Activated CD4-positive, alpha-beta T cell treated with anti-CD3 and anti-CD28 coated beads, Interleukin-2, amount 10 ng/mL, durations not matched to agents 7 days and 5 days (primary cell): ENCODE results near the gene MEIOC. TPM values are rescaled to one million over a fixed set of nuclear protein-coding genes. Genes with fewer than 3 reads are reported as not detected.
"Not testable (repeated sequence)": the region's sequence is repeated elsewhere in the genome, so short reads cannot be mapped to it uniquely, and the experiment has no call there.

ENCODE experiments used
- CTCF ChIA-PET: fragments of 350-600 bp; sonication (Branson Sonifier 250); formaldehyde crosslinking; loops from one replicate; lab custom pipeline; 2021; ENCODE audit warnings: antibody characterized with exemption; lab: Charles Lee
- POLR2A ChIA-PET: fragments of 350-600 bp; sonication (Branson Sonifier 250); formaldehyde crosslinking; loops from one replicate; lab custom pipeline; 2021; ENCODE audit warnings: antibody characterized with exemption; lab: Charles Lee
- DNase-seq: peaks from one replicate; pipeline ENCODE4 v3.0.0-alpha.2; 2020
- H3K27ac Mint-ChIP-seq: one replicate; pipeline ENCODE4 v1.8.0; 2021; ENCODE audit warnings: mild to moderate bottlenecking, moderate library complexity, mixed read lengths
- H3K27me3 Mint-ChIP-seq: one replicate; pipeline ENCODE4 v1.8.0; 2021; ENCODE audit warnings: mixed read lengths
- H3K36me3 Mint-ChIP-seq: one replicate; pipeline ENCODE4 v1.8.0; 2021; ENCODE audit warnings: low read depth, mixed read lengths
- H3K4me1 Mint-ChIP-seq: one replicate; pipeline ENCODE4 v1.8.0; 2021; ENCODE audit warnings: mixed read lengths
- H3K4me3 Mint-ChIP-seq: one replicate; pipeline ENCODE4 v1.8.0; 2021; ENCODE audit warnings: mild to moderate bottlenecking, moderate library complexity, mixed read lengths
- H3K9me3 Mint-ChIP-seq: one replicate; pipeline ENCODE4 v1.8.0; 2021; ENCODE audit warnings: mixed read lengths
- total RNA-seq, 2 experiments: library from RNA; stranded (reverse); gene quantifications; one replicate each; pipeline ENCODE4 v1.2.3, GENCODE V29; 2021

MEIOC gene
- total RNA-seq, 2 experiments from 2014 or later = 0.22 to 0.46 TPM

DNA sequence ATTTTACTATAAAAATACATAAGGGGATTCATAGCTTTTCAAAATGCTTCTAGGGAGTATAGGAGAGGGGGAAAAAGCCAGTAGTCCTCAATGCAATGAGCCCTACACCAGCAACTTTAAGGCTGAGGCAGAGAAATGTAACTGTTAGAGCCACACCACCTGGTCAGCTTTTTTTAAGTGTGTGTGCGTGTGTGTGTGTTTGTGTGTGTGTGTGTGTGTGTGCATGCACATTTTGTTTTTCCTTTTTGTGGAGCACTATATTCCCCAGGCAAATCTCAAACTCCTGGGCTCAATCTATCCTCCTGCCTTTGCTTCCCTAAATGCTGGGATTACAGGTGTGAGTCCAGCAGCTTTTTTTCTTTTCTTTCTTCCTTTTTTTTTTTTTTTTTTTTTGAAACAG is 2.3 kb upstream of the MEIOC start:
- DNase-seq = no peak

DNA sequence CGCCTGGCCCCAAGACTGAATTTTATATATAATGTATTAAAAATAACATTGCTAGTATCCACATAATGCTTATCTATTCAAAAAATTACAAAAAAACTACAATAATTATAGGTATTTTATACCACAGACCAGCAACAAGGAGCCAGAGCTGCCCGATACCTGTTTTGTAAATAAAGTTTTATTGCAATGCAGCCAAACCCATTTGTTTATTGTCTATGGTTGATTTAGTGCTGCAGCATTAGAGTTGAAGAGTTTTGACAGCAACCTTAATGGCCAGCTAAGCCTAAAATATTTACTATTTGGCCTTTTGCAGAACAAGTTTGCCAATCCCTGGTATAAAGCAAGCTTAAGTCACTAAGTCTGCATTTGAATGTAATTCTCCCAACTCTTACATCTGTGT is 5.6 kb downstream of the MEIOC start:
- no peaks in the 10 kb centered on the region for H3K9me3 Mint-ChIP-seq
- no peak overlapping the region for H3K27ac Mint-ChIP-seq
- ChIA-PET CTCF (no interaction called here), POLR2A (no interaction called here)
- H3K36me3 Mint-ChIP-seq = no peaks in the 10 kb centered on the region
- H3K4me3 Mint-ChIP-seq = no peak overlapping the region
- peaks cover 3% of the 10 kb centered on the region for H3K4me1 Mint-ChIP-seq
- H3K27me3 Mint-ChIP-seq = peaks cover 26% of the 10 kb centered on the region
- DNase-seq = no peak

More for the DNA sequence above, 2.3 kb upstream of the MEIOC start:
- Mint-ChIP-seq H3K36me3 (no peaks in the 10 kb centered on the region), H3K4me1 (peaks cover 8% of the 10 kb centered on the region), H3K27ac (no peak overlapping the region), H3K27me3 (peaks cover 36% of the 10 kb centered on the region), H3K4me3 (no peak overlapping the region), H3K9me3 (no peaks in the 10 kb centered on the region)
- CTCF ChIA-PET = no interaction called here
- POLR2A ChIA-PET = interaction anchor here (0.8 kb wide), 1 partner anchor 13 kb away, joined by 5 read pairs; no protein-coding TSS in a partner anchor

DNA sequence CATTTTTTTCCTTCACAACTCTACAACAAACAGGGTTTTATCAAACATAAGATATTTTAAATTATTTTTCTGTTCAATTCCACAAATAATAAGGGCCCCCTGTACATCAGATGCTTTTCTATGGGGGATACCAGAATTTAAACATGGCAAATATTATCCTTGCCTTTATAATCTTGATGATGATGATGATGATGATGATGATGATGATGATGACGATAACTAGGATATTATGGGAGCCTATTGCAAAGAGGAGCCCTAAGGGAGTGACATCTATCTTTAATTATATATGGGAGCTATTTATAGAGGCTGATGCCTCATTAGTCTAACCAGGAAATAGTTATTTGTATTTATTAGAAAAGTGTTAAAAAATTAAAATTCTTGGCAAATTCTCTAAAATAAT is 6.8 kb downstream of the MEIOC start:
- no peaks in the 10 kb centered on the region for H3K36me3 Mint-ChIP-seq
- CTCF ChIA-PET = interaction anchor here (0.5 kb wide), 1 partner anchor 1393 kb away, joined by 4 read pairs; no protein-coding TSS in a partner anchor
- no peak overlapping the region for H3K4me3 Mint-ChIP-seq
- DNase-seq = no peak
- H3K27me3 Mint-ChIP-seq = peaks cover 23% of the 10 kb centered on the region
- no peak overlapping the region for H3K27ac Mint-ChIP-seq
- POLR2A ChIA-PET = no interaction called here
- H3K9me3 Mint-ChIP-seq = no peaks in the 10 kb centered on the region
- H3K4me1 Mint-ChIP-seq = no peaks in the 10 kb centered on the region

DNA sequence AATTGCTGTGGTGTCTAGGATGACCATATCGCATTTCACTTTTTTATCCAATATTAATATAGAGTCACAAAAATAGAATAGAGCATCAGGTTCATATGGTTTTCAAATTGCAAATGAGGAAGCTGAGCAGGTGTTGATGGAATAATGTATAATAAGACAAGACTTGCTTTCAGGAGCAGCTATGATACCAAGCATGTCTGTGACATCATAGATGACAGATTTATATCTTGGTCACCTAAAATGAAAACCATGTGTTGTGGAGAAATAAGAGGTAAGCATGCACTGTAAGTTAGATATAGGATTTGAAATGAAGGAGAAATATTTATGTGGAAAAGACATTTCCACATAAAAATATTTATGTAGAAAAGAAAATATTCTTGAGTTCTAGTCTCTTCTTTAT is 8.6 kb downstream of the MEIOC start:
- Mint-ChIP-seq H3K27ac (no peak overlapping the region), H3K4me1 (no peaks in the 10 kb centered on the region), H3K27me3 (peaks cover 19% of the 10 kb centered on the region), H3K4me3 (no peak overlapping the region), H3K9me3 (no peaks in the 10 kb centered on the region), H3K36me3 (no peaks in the 10 kb centered on the region)
- no peak for DNase-seq
- ChIA-PET CTCF (no interaction called here), POLR2A (no interaction called here)

DNA sequence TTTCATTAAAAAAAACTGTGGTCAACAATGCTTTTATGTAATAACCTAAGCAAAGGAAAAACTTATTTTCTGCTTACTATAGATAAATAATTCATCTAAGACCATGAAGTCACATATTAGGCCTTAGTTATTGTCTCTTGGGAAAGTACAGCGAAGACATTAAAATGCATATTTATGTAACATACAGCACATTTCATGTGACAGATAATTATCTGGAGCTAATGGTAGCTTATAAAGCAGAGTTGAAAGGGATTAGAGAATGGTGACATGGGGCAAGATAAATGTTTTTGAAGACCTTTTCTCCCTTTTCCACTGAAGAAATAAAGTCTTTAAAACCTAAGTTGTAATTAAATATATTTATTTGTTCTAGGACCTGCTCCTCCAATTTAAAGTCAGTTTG is 9.7 kb downstream of the MEIOC start:
- Mint-ChIP-seq H3K4me1 (no peaks in the 10 kb centered on the region), H3K27ac (no peak overlapping the region), H3K9me3 (no peaks in the 10 kb centered on the region), H3K4me3 (no peak overlapping the region), H3K27me3 (peaks cover 19% of the 10 kb centered on the region), H3K36me3 (no peaks in the 10 kb centered on the region)
- DNase-seq = no peak
- POLR2A ChIA-PET = no interaction called here
- CTCF ChIA-PET = interaction anchor here (1.1 kb wide), 1 partner anchor 46 kb away, joined by 4 read pairs; no protein-coding TSS in a partner anchor

DNA sequence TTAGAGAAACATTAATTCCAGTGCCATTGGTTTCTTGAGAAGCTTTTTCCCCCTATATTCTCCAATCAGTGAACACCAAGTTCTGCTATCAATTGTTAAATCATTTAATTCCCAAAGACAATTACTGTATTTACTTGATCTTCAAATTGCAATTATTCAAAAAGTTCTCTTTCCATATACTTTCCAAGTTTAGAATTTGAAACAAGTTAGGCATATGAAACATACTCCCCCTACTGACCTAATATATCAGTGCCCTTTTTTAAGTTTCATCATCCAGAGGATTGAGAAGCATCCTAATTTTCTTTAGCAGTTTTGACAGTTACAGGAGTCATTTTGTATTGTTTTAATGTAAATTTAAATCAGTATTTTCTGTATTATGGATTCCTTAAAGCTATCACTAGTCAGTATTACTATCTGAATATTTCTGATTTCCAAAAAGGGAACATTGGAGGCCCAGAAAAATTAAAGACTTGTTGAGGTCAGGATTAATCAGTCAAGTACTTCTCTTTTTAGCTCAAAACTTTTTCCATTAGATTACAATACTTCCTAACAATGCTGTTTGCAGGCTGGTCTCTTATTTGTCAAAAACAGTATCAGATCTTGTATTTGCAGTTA is 16.3 kb downstream of the MEIOC start:
- no peaks in the 10 kb centered on the region for H3K36me3 Mint-ChIP-seq
- POLR2A ChIA-PET = no interaction called here
- CTCF ChIA-PET = no interaction called here
- no peaks in the 10 kb centered on the region for H3K4me1 Mint-ChIP-seq
- no peaks in the 10 kb centered on the region for H3K9me3 Mint-ChIP-seq
- H3K27me3 Mint-ChIP-seq = no peaks in the 10 kb centered on the region
- no peak overlapping the region for H3K4me3 Mint-ChIP-seq
- no peak for DNase-seq
- H3K27ac Mint-ChIP-seq = no peak overlapping the region

DNA sequence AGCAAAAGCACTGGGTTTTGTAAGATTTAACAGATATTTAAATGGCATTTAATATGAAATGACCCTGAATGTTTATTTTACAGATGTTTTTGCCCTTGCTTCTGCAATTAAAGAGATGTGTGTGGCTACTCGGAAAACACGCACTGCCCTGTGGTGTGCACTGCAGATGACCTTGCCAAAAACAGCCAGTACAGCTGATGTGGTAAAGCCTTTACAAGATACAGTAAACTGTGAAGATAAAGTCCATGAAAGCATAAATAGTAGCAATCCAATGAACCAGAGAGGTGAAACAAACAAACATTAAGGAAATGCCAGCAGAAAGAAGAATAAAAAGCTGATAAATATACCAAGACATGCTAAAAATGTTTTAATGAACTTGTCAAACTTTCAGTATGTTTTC is 17.6 kb downstream of the MEIOC start:
- no peaks in the 10 kb centered on the region for H3K9me3 Mint-ChIP-seq
- POLR2A ChIA-PET = no interaction called here
- no peak overlapping the region for H3K4me3 Mint-ChIP-seq
- no peaks in the 10 kb centered on the region for H3K27me3 Mint-ChIP-seq
- H3K4me1 Mint-ChIP-seq = no peaks in the 10 kb centered on the region
- H3K36me3 Mint-ChIP-seq = peaks cover 6% of the 10 kb centered on the region
- DNase-seq = no peak
- no peak overlapping the region for H3K27ac Mint-ChIP-seq
- CTCF ChIA-PET = no interaction called here

DNA sequence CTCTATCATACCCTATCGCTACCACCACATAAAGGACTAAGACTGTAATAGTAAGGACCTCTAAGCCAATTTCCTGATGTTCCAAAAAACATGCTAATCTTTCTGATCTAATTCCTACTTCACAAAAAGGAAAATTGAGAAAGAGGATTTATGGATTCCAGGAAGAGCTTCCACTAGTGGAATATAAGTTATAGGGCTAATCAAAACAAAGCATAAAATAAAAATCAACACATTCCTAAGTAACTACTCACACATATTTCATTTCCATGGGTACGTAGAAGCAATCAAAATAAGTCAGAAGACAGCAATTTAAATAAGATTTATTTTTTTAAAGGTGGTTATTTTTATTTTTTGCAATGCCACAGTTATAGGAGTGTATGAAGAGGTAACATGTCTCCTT is 20.9 kb downstream of the MEIOC start:
- CTCF ChIA-PET = no interaction called here
- no peak for DNase-seq
- POLR2A ChIA-PET = no interaction called here
- Mint-ChIP-seq H3K27ac (no peak overlapping the region), H3K27me3 (no peaks in the 10 kb centered on the region), H3K36me3 (peaks cover 20% of the 10 kb centered on the region), H3K4me1 (no peaks in the 10 kb centered on the region), H3K9me3 (no peaks in the 10 kb centered on the region), H3K4me3 (no peak overlapping the region)

DNA sequence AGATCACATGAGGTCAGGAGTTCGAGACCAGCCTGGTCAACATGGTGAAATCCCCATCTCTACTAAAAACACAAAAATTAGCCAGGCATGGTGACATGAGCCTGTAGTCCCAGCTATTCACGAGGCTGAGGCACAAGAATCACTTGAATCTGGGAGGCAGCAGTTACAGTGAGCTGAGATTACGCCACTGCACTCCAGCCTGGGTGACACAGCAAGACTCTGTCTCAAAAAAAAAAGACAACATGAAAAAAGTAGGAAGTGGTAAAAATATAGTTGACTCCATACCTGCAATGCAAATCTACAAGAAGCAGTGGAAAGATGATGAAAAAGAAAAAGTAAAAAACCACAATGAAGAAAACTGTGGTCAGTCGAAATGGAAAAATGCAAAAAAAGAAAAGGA is 27.0 kb downstream of the MEIOC start:
- H3K4me3 Mint-ChIP-seq, CTCF ChIA-PET, H3K27me3 Mint-ChIP-seq, DNase-seq, H3K9me3 Mint-ChIP-seq, H3K27ac Mint-ChIP-seq: not testable (repeated sequence)
- H3K36me3 Mint-ChIP-seq = peaks cover 31% of the 10 kb centered on the region
- POLR2A ChIA-PET = interaction anchor here (0.6 to 0.7 kb wide), 2 partner anchors 126 to 373 kb away, joined by 4 to 7 read pairs; partner anchors contain the start of gene FZD2
- H3K4me1 Mint-ChIP-seq = peaks cover 17% of the 10 kb centered on the region

DNA sequence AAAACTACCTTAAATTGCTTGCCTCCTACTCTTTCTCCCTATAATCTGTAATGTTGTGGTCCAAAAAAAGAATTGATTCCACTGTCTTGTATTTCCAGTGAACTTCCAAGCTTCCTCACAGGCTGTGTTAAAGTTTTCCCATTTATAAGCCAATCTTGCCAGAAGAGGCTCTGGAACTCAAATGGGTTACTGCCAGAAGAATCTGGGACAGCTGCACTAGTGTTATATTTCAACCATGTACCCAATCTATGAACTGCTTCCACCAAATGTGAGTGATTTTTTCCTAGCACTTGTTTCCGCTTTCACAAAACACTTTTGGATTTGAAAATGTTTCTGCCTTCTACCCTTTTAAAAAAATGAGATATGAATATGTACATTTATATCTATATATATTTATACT is 31.5 kb downstream of the MEIOC start:
- CTCF ChIA-PET = interaction anchor here (0.6 to 0.7 kb wide), 3 partner anchors 96 to 1514 kb away, joined by 3 to 4 read pairs (median 3); no protein-coding TSS in a partner anchor
- POLR2A ChIA-PET = interaction anchor here (0.6 kb wide), 1 partner anchor 16 kb away, joined by 3 read pairs; no protein-coding TSS in a partner anchor
- no peak for DNase-seq

DNA sequence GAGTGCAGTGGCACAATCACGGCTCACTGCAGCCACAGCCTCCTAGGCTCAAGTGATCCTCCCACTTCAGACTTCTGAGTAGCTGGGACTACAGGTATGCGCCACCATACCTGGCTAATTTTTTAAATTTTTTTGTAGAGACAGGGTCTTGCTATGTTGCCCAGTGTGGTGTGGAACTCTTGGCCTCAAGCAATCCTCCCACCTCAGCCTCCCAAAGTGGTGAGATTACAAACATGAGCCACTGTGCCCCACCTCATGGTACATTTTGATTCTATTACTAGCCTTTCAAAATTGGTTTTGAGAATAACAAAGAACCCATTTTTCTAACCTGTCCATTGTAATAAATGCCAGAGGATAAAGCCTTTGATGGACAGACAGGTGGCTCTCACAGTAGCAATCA is 31.9 kb downstream of the MEIOC start:
- ChIA-PET CTCF (interaction anchor here (0.6 to 1.3 kb wide), 2 partner anchors 20 to 210 kb away, joined by 4 to 5 read pairs; partner anchors contain the start of gene DBF4B), POLR2A (no interaction called here)
- peak overlapping the region; percentile 96 for H3K4me3 Mint-ChIP-seq
- no peak for DNase-seq
- no peaks in the 10 kb centered on the region for H3K27me3 Mint-ChIP-seq
- H3K27ac Mint-ChIP-seq = no peak overlapping the region
- no peaks in the 10 kb centered on the region for H3K9me3 Mint-ChIP-seq
- H3K36me3 Mint-ChIP-seq = peaks cover 14% of the 10 kb centered on the region
- H3K4me1 Mint-ChIP-seq = peaks cover 45% of the 10 kb centered on the region

More for the DNA sequence above, 31.5 kb downstream of the MEIOC start:
- Mint-ChIP-seq H3K27me3 (no peaks in the 10 kb centered on the region), H3K36me3 (peaks cover 17% of the 10 kb centered on the region), H3K4me1 (peaks cover 45% of the 10 kb centered on the region), H3K9me3 (no peaks in the 10 kb centered on the region), H3K4me3 (no peak overlapping the region), H3K27ac (no peak overlapping the region)

DNA sequence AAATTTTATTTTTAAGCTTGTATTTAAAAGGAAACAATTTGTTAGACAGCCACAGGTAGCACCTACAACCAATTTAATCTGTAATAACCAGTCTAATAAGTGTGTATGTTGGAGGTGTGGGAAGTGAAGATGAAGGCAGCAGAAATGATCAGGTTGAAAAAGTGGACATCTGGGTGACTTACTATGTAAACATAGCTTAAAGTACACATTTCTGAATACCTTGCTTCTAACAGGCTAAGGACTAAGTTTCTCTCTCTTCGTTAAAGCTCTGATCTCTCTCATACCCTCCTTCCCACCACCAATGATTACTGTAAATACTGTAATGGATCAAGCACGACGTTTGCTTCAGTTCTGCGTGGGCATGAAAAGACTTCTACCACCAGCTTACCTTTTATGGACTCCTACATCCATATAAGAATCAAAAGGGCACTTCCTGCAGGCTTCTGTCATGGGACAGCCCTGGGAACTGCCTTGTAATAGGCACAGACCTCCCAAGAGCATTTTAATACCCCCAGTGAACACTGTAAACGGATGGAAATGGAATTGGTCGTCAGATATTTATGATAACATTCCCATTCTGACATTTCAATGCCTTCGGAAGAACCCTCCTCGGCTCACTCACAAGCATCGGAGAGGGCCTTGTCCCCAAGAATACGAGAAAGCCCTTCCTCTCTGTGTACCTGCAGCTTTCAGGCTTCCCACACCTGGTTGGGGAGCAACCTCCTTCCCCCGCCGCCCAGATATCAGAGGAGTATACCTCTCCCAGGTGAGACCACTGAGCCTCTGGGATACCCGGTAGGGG is 32.6 kb downstream of the MEIOC start:
- Mint-ChIP-seq H3K27ac (peak overlapping the region; percentile 92), H3K27me3 (no peaks in the 10 kb centered on the region), H3K4me3 (peak overlapping the region; percentile 96), H3K36me3 (peaks cover 8% of the 10 kb centered on the region), H3K4me1 (peaks cover 40% of the 10 kb centered on the region), H3K9me3 (no peaks in the 10 kb centered on the region)
- CTCF ChIA-PET = interaction anchor here (0.6 to 1.3 kb wide), 2 partner anchors 19 to 211 kb away, joined by 4 to 5 read pairs; partner anchors contain the start of gene DBF4B
- POLR2A ChIA-PET = no interaction called here
- no peak for DNase-seq
